Thyroid gland (tissue), 4 donors: Measurements from ENCODE around the gene PDGFA. TPM values are rescaled to one million over a fixed set of nuclear protein-coding genes. Genes with fewer than 3 reads are reported as not detected.

Experiments used
- DNase-seq, 2 donors: peaks; one replicate each; pipeline ENCODE4 v3.0.0-alpha.2; 2019
- H3K27ac ChIP-seq, 3 donors: fragments of 200-600 bp; sonication (generic); 1 replicate in 2 of 3; 2 replicates in 1 of 3; pipeline ENCODE4 v1.5.1; 2016 to 2019; ENCODE audit warnings: mild to moderate bottlenecking in 1 of 3, moderate library complexity in 1 of 3
- H3K27me3 ChIP-seq: fragments of 200-600 bp; sonication (generic); one replicate; pipeline ENCODE4 v1.5.1; 2019
- H3K36me3 ChIP-seq, 2 donors: fragments of 200-600 bp; sonication (generic); one replicate each; pipeline ENCODE4 v1.5.1; 2016 to 2019
- H3K4me1 ChIP-seq, 2 donors: fragments of 200-600 bp; sonication (generic); one replicate each; pipeline ENCODE4 v1.5.1; 2017 to 2019
- H3K4me3 ChIP-seq, 3 donors: fragments of 200-600 bp; sonication (generic); replicated peaks in 1 of 3; 1 replicate in 2 of 3; 2 replicates in 1 of 3; pipeline ENCODE4 v1.5.1; 2016; ENCODE audit warnings: mild to moderate bottlenecking in 1 of 3
- H3K9me3 ChIP-seq: fragments of 200-600 bp; sonication (generic); one replicate; pipeline ENCODE4 v1.5.1; 2017
- POLR2A ChIP-seq, 2 donors: fragments of 450-650 bp; IDR thresholded peaks; one replicate each; pipeline ENCODE4 v1.6.1; 2017; ENCODE audit warnings: antibody characterized with exemption in 2 of 2, mild to moderate bottlenecking in 2 of 2, moderate library complexity in 1 of 2
- WGBS, 2 donors: methylation state at CpG; one replicate each; pipeline ENCODE4 v1.1.5; 2017; 5-methylcytosine and 5-hydroxymethylcytosine counted together
- intact Hi-C: fragments of 100-400 bp; cut with DNase I; formaldehyde crosslinking; loops from one replicate; pipeline ENCODE4 v1.15.1; 2023
- total RNA-seq, 4 donors: library from RNA; depleted of rRNA; stranded (reverse); fragments of >200 nt; gene quantifications; one replicate each; pipeline ENCODE4 v1.2.3, GENCODE V29; 2016
- TF ChIP-seq, protein P1 (sequence below), 6 experiments: fragments of 200-600 bp in 3 of 6; fragments of 450-650 bp in 3 of 6; sonication (generic) in 3 of 6; IDR thresholded peaks; one replicate each; pipeline ENCODE4 v1.5.1; 2016 to 2019; ENCODE audit warnings: antibody characterized with exemption in 6 of 6, mild to moderate bottlenecking in 2 of 6, inconsistent platforms in 1 of 6, moderate library complexity in 1 of 6

PDGFA gene
- total RNA-seq, 4 donors from 2014 or later, result 6.6 to 20.0 (median 10.8) TPM

GRCh38 chr7:522951-523314 is 3.3 kb upstream of the PDGFA start:
- WGBS, 2 donors, result 27 to 30% methylated on average over 16 to 17 of the region's 21 CpGs
- no peak overlapping the region for H3K4me3 ChIP-seq
- H3K9me3 ChIP-seq, result no peaks in the 10 kb centered on the region
- H3K4me1 ChIP-seq, result peaks cover 28 to 29% of the 10 kb centered on the region in 2 donors
- no peak for DNase-seq
- H3K27ac ChIP-seq, result no peak overlapping the region
- peaks cover 18% of the 10 kb centered on the region for H3K27me3 ChIP-seq
- intact Hi-C loops, result loop anchor here (10.0 kb wide), 1 partner anchor 198 kb away; no protein-coding TSS in a partner anchor
- TF ChIP-seq, protein P1, sequence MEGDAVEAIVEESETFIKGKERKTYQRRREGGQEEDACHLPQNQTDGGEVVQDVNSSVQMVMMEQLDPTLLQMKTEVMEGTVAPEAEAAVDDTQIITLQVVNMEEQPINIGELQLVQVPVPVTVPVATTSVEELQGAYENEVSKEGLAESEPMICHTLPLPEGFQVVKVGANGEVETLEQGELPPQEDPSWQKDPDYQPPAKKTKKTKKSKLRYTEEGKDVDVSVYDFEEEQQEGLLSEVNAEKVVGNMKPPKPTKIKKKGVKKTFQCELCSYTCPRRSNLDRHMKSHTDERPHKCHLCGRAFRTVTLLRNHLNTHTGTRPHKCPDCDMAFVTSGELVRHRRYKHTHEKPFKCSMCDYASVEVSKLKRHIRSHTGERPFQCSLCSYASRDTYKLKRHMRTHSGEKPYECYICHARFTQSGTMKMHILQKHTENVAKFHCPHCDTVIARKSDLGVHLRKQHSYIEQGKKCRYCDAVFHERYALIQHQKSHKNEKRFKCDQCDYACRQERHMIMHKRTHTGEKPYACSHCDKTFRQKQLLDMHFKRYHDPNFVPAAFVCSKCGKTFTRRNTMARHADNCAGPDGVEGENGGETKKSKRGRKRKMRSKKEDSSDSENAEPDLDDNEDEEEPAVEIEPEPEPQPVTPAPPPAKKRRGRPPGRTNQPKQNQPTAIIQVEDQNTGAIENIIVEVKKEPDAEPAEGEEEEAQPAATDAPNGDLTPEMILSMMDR (IDR thresholded peaks at IDR 0.05), result no peak
- TF ChIP-seq POLR2A (IDR thresholded peaks at IDR 0.05), result no peak
- no peaks in the 10 kb centered on the region for H3K36me3 ChIP-seq

DNA sequence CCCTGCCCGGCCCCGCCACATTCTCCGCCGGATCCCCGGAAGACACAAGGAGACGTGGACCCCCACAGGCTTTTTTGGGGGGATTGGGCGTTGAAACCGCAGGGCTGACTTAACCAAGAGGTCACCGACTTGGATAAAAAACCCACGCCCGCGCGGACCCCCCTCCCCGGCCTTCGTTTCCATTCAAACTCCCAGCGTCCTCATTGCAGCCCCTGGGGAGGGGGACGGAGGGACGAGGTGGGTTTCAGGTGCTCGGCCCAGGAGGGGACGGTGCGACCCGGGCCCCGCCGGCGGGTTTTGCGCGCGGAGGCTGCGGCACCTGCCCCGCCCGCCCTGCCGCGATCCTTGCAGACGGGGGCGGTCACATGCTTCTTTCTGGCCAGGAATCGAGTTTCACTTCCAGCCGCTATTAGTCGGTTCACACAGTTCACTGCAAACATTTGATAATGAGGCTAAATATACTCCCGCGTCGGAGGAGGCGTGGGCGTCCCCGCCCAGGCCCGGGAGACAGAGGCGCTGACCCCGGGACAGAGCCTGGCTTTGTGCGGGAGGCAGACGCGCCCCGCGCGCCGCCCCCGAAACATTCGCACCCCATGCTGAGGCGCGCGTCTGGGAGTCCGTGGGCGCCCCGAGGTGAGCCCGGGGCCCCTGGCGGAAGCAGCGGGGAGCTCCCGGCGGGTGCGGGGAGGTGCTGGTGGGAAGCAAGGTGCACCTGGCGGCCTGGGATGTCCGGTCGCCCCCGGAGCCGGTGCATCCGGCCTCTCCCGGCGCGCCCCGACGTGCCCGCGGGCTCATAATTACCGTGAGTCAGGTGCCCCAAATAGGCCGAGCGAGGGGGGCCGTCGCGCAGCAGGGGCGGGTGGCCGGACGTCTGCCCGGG is 2.7 kb upstream of the PDGFA start:
- Histone ChIP-seq H3K4me3 (peak overlapping the region in 2 of 3 donors; percentile 4), H3K36me3 (no peaks in the 10 kb centered on the region), H3K27ac (no peak overlapping the region), H3K9me3 (no peaks in the 10 kb centered on the region), H3K27me3 (peaks cover 18% of the 10 kb centered on the region), H3K4me1 (peaks cover 28 to 33% of the 10 kb centered on the region in 2 donors)
- DNase-seq, result peak; percentile 24 to 33
- 0 to 7% methylated on average over 11 to 20 of the region's 91 CpGs for WGBS, 2 donors
- TF ChIP-seq, protein P1 (IDR thresholded peaks at IDR 0.05), result no peak
- TF ChIP-seq POLR2A (IDR thresholded peaks at IDR 0.05), result no peak
- intact Hi-C loops, result loop anchor here (10.0 kb wide), 1 partner anchor 198 kb away; no protein-coding TSS in a partner anchor

- intact Hi-C loops, result loop anchor here (10.0 kb wide), 1 partner anchor 197 kb away; no protein-coding TSS in a partner anchor
- TF ChIP-seq POLR2A (IDR thresholded peaks at IDR 0.05), result no peak
- TF ChIP-seq, protein P1 (IDR thresholded peaks at IDR 0.05), result no peak
- DNase-seq, result peak; percentile 43 to 53
Measured at GRCh38 chr7:521221-522070, 1.8 kb upstream of the PDGFA start.

GRCh38 chr7:520503-521161 is 986 bp upstream of the PDGFA start:
- no peak for DNase-seq
- WGBS, 2 donors, result 3 to 10% methylated on average over 9 to 30 of the region's 63 CpGs
- Histone ChIP-seq H3K4me3 (peak overlapping the region in 1 of 3 donors; percentile 39), H3K4me1 (peaks cover 39% of the 10 kb centered on the region in 2 donors), H3K27me3 (peaks cover 18% of the 10 kb centered on the region), H3K9me3 (no peaks in the 10 kb centered on the region), H3K36me3 (no peaks in the 10 kb centered on the region), H3K27ac (peak overlapping the region in 1 of 3 donors; percentile 54)
- intact Hi-C loops, result loop anchor here (10.0 kb wide), 1 partner anchor 196 kb away; no protein-coding TSS in a partner anchor
- TF ChIP-seq, protein P1 (IDR thresholded peaks at IDR 0.05), result no peak

More at GRCh38 chr7:521221-522070, 1.8 kb upstream of the PDGFA start:
- Histone ChIP-seq H3K9me3 (no peaks in the 10 kb centered on the region), H3K27ac (no peak overlapping the region), H3K27me3 (peaks cover 18% of the 10 kb centered on the region), H3K36me3 (no peaks in the 10 kb centered on the region), H3K4me1 (peaks cover 31 to 35% of the 10 kb centered on the region in 2 donors), H3K4me3 (peak overlapping the region in 1 of 3 donors; percentile 4)
- WGBS, 2 donors, result 1 to 6% methylated on average over 31 of the region's 72 CpGs
